H1 (cell line): Measurements from ENCODE around the gene CERKL. TPM values are rescaled to one million over a fixed set of nuclear protein-coding genes. Genes with fewer than 3 reads are reported as not detected.

Experiments
- CTCF ChIA-PET: fragments of 300-600 bp; sonication (Branson Sonifier 250); formaldehyde crosslinking; loops from one replicate; lab custom pipeline; 2021; ENCODE audit not compliant: partially characterized antibody; lab: Charles Lee
- POLR2A ChIA-PET: fragments of 300-600 bp; sonication (Branson Sonifier 250); formaldehyde crosslinking; loops from one replicate; lab custom pipeline; 2021; ENCODE audit warnings: inconsistent platforms; ENCODE audit not compliant: partially characterized antibody; lab: Charles Lee
- DNase-seq, 2 experiments: peaks; one replicate each; pipeline versions ENCODE4 v3.0.0 to v3.0.0-alpha.2; 2010 to 2022; ENCODE audit warnings: low spot score in 2 of 2, low read depth in 1 of 2, mixed read lengths in 1 of 2
- FAIRE-seq: peaks from 2 replicates; lab custom pipeline; 2011; peaks lifted over from hg19 to GRCh38; lab: Jason Lieb, UNC
- H2AFZ ChIP-seq: 2 replicates; pipeline ENCODE4 v1.8.1; 2012; ENCODE audit warnings: low read length, inconsistent platforms
- H2AK5ac ChIP-seq: 2 replicates; pipeline ENCODE4 v1.6.1; 2013; ENCODE audit warnings: low read depth, low read length
- H2BK120ac ChIP-seq: replicated peaks from 2 replicates; pipeline ENCODE3; 2013; ENCODE audit warnings: low read depth, low read length, inconsistent platforms
- H2BK12ac ChIP-seq: 2 replicates; pipeline ENCODE4 v1.6.1; 2013; ENCODE audit warnings: low read depth, low read length
- H2BK15ac ChIP-seq: 2 replicates; pipeline ENCODE4 v1.6.1; 2013; ENCODE audit warnings: low read length
- H2BK20ac ChIP-seq: 2 replicates; pipeline ENCODE4 v1.6.1; 2013; ENCODE audit warnings: low read length
- H2BK5ac ChIP-seq: 2 replicates; pipeline ENCODE4 v1.6.1; 2013; ENCODE audit warnings: low read depth, low read length
- H3K14ac ChIP-seq: 2 replicates; pipeline ENCODE4 v1.6.1; 2013; ENCODE audit warnings: inconsistent platforms; ENCODE audit not compliant: insufficient read length
- H3K18ac ChIP-seq: 2 replicates; pipeline ENCODE4 v1.6.1; 2013; ENCODE audit warnings: low read length; ENCODE audit errors: extremely low read depth
- H3K23ac ChIP-seq: 2 replicates; pipeline ENCODE4 v1.6.1; 2013; ENCODE audit warnings: inconsistent platforms; ENCODE audit not compliant: insufficient read length
- H3K23me2 ChIP-seq: 2 replicates; pipeline ENCODE4 v1.6.1; 2013; ENCODE audit warnings: low read depth, low read length
- H3K27ac ChIP-seq: 2 replicates; pipeline ENCODE4 v1.6.1; 2011; ENCODE audit warnings: low read depth, low read length, inconsistent platforms
- H3K27me3 ChIP-seq, 4 experiments: replicated peaks in 1 of 4; 1 replicate in 1 of 4; 2 replicates in 3 of 4; pipeline versions ENCODE4 v1.6.1 to v1.8.1; 2011 to 2013; ENCODE audit warnings: low read length in 3 of 4, mild to moderate bottlenecking in 3 of 4, inconsistent platforms in 2 of 4, mixed read lengths in 2 of 4, moderate library complexity in 1 of 4; ENCODE audit not compliant: control insufficient read depth in 3 of 4, insufficient read depth in 3 of 4; ENCODE audit errors: extremely low read depth in 1 of 4
- H3K36me3 ChIP-seq, 4 experiments: 2 replicates each; pipeline versions ENCODE4 v1.6.1 to v1.8.1; 2011 to 2013; ENCODE audit warnings: mild to moderate bottlenecking in 4 of 4, low read length in 3 of 4, moderate library complexity in 2 of 4, control low read depth in 1 of 4, inconsistent platforms in 1 of 4; ENCODE audit not compliant: insufficient read depth in 4 of 4, control insufficient read depth in 2 of 4
- H3K4ac ChIP-seq: replicated peaks from 2 replicates; pipeline ENCODE3; 2013; ENCODE audit warnings: low read length, low read depth, mixed read lengths, inconsistent platforms; ENCODE audit not compliant: insufficient read length
- H3K4me1 ChIP-seq, 4 experiments: replicated peaks in 1 of 4; 1 replicate in 1 of 4; 2 replicates in 3 of 4; pipeline versions ENCODE4 v1.6.1 to v1.8.1; 2011 to 2013; ENCODE audit warnings: low read length in 3 of 4, inconsistent platforms in 2 of 4, mixed read lengths in 1 of 4; ENCODE audit not compliant: insufficient read depth in 4 of 4, control insufficient read depth in 3 of 4
- H3K4me2 ChIP-seq, 2 experiments: 2 replicates each; pipeline versions ENCODE4 v1.6.1 to v1.8.1; 2011 to 2013; ENCODE audit warnings: low read depth in 2 of 2, low read length in 2 of 2, control low read depth in 1 of 2, inconsistent platforms in 1 of 2, mild to moderate bottlenecking in 1 of 2; ENCODE audit not compliant: insufficient read depth in 1 of 2
- H3K4me3 ChIP-seq, 4 experiments: fragments of 200-600, 300-600 bp in 1 of 4; sonication (generic), shearing (Covaris generic), sonication (Bioruptor Twin) in 1 of 4; 2 replicates each; pipeline versions ENCODE4 v1.5.1 to v1.8.1; 2011 to 2016; ENCODE audit warnings: low read length in 4 of 4, low read depth in 3 of 4, control low read depth in 2 of 4, inconsistent platforms in 2 of 4, mild to moderate bottlenecking in 2 of 4, mixed read lengths in 1 of 4, moderate library complexity in 1 of 4; ENCODE audit not compliant: insufficient read depth in 2 of 4; ENCODE audit errors: extremely low read depth in 1 of 4
- H3K56ac ChIP-seq: replicated peaks from 2 replicates; pipeline ENCODE3; 2013; ENCODE audit warnings: low read depth, mild to moderate bottlenecking, mixed read lengths, low read length, inconsistent platforms; ENCODE audit not compliant: insufficient read length
- H3K79me1 ChIP-seq: 2 replicates; pipeline ENCODE4 v1.6.1; 2013; ENCODE audit warnings: low read depth, low read length, control low read depth
- H3K79me2 ChIP-seq, 2 experiments: 2 replicates each; pipeline versions ENCODE4 v1.6.1 to v1.8.1; 2012 to 2013; ENCODE audit warnings: low read length in 2 of 2, mild to moderate bottlenecking in 2 of 2, inconsistent platforms in 1 of 2; ENCODE audit not compliant: insufficient read depth in 2 of 2, control insufficient read depth in 1 of 2
- H3K9ac ChIP-seq, 4 experiments: replicated peaks in 1 of 4; 1 replicate in 1 of 4; 2 replicates in 3 of 4; pipeline versions ENCODE4 v1.6.1 to v1.8.1; 2011 to 2013; ENCODE audit warnings: low read depth in 3 of 4, low read length in 3 of 4, control low read depth in 2 of 4, mild to moderate bottlenecking in 2 of 4, moderate library complexity in 2 of 4, inconsistent platforms in 1 of 4; ENCODE audit errors: extremely low read depth in 1 of 4
- H3K9me3 ChIP-seq, 2 experiments: 2 replicates each; pipeline versions ENCODE4 v1.6.1 to v1.8.1; 2012 to 2013; ENCODE audit warnings: mild to moderate bottlenecking in 2 of 2, moderate library complexity in 2 of 2, control low read depth in 1 of 2, inconsistent platforms in 1 of 2, low read depth in 1 of 2, low read length in 1 of 2, mixed read lengths in 1 of 2; ENCODE audit not compliant: insufficient read depth in 2 of 2
- H4K20me1 ChIP-seq, 2 experiments: replicated peaks in 1 of 2; 2 replicates each; pipeline versions ENCODE3 to v1.8.1; 2011 to 2013; ENCODE audit warnings: inconsistent platforms in 2 of 2, low read length in 2 of 2, mild to moderate bottlenecking in 1 of 2; ENCODE audit not compliant: insufficient read depth in 2 of 2, control insufficient read depth in 1 of 2
- H4K5ac ChIP-seq: 2 replicates; pipeline ENCODE4 v1.6.1; 2013; ENCODE audit warnings: low read length, low read depth, mixed read lengths, inconsistent platforms; ENCODE audit not compliant: insufficient read length
- H4K8ac ChIP-seq: 2 replicates; pipeline ENCODE4 v1.8.0; 2013; ENCODE audit warnings: mild to moderate bottlenecking, moderate library complexity, low read length, inconsistent platforms; ENCODE audit not compliant: insufficient read depth; ENCODE audit errors: extremely low read depth
- H4K91ac ChIP-seq: replicated peaks from 2 replicates; pipeline ENCODE3; 2013; ENCODE audit warnings: low read length, mixed read lengths, inconsistent platforms; ENCODE audit not compliant: insufficient read length
- ASH2L ChIP-seq: fragments of 200-600, 300-600 bp; sonication (generic); IDR thresholded peaks from one replicate; pipeline ENCODE4 v1.7.1; 2017; ENCODE audit warnings: low read length
- BRCA1 ChIP-seq: IDR thresholded peaks from 2 replicates; pipeline ENCODE4 v1.6.1; 2012; ENCODE audit warnings: low read depth, low read length, improper control_type of control experiment
- CHD1 ChIP-seq: IDR thresholded peaks from 2 replicates; pipeline ENCODE4 v1.6.1; 2012; ENCODE audit warnings: low read depth, low read length, improper control_type of control experiment
- FOSL1 ChIP-seq: IDR thresholded peaks from 2 replicates; pipeline ENCODE4 v1.6.1; 2011; ENCODE audit warnings: mild to moderate bottlenecking, low read depth, low read length, moderate library complexity; ENCODE audit not compliant: insufficient read depth
- JUN ChIP-seq: IDR thresholded peaks from 2 replicates; pipeline ENCODE4 v1.6.1; 2011; ENCODE audit warnings: low read depth, mild to moderate bottlenecking, improper control_type of control experiment, low read length
- MAFK ChIP-seq: IDR thresholded peaks from 2 replicates; pipeline ENCODE4 v1.6.1; 2012; ENCODE audit warnings: low read depth, mild to moderate bottlenecking, improper control_type of control experiment, low read length
- POLR2A ChIP-seq, 2 experiments: IDR thresholded peaks; 1 replicate in 1 of 2; 2 replicates in 1 of 2; pipeline ENCODE4 v1.6.1; 2011; ENCODE audit warnings: low read depth in 2 of 2, low read length in 2 of 2, mild to moderate bottlenecking in 2 of 2; ENCODE audit errors: control extremely low read depth in 1 of 2
- RFX5 ChIP-seq: IDR thresholded peaks from 2 replicates; pipeline ENCODE4 v1.6.1; 2011; ENCODE audit warnings: low read depth, low read length, improper control_type of control experiment, borderline replicate concordance
- SIX5 ChIP-seq: IDR thresholded peaks from 2 replicates; pipeline ENCODE4 v1.6.1; 2011; ENCODE audit warnings: mild to moderate bottlenecking, low read depth, low read length
- ZNF274 ChIP-seq: IDR thresholded peaks from 2 replicates; pipeline ENCODE4 v1.7.0; 2012; ENCODE audit warnings: low read length, borderline replicate concordance; ENCODE audit errors: extremely low read depth
- WGBS, 2 experiments: shearing (Covaris generic) in 1 of 2; methylation state at CpG; one replicate each; pipeline versions ENCODE4 v1.1.6 to v1.1.7; 2013 to 2015; ENCODE audit warnings: low lambda C conversion rate in 2 of 2, mixed read lengths in 2 of 2, inconsistent platforms in 1 of 2, low coverage in 1 of 2, missing lambda C conversion rate in 1 of 2; ENCODE audit not compliant: insufficient replicate concordance in 2 of 2, insufficient coverage in 1 of 2, insufficient read length in 1 of 2; ENCODE audit errors: extremely low coverage in 1 of 2, missing lambda C conversion rate in 1 of 2; 5-methylcytosine and 5-hydroxymethylcytosine counted together
- polyA plus RNA-seq, 7 experiments: library from polyadenylated mRNA; depleted of rRNA in 3 of 7; stranded (reverse) in 5 of 7; unstranded in 2 of 7; fragments of >200 nt in 5 of 7; fragments of 200-250 nt in 2 of 7; gene quantifications; 1 replicate in 5 of 7; 2 replicates in 1 of 7; 4 replicates in 1 of 7; pipeline versions ENCODE4 v1.2.1 to v1.2.3, GENCODE V29; 2011 to 2013; ENCODE audit warnings: missing spikeins in 2 of 7, mixed read lengths in 2 of 7
- total RNA-seq: library from RNA; stranded (reverse); fragmentation: NEBNext Ultra II Directional; extraction: Animal tissue kit (Norgen Biotek cat#: 25700); gene quantifications from 2 replicates; pipeline ENCODE4 v1.2.1, GENCODE V29; 2021

Gene CERKL
- total and polyA plus RNA-seq, 2 of the 8 experiments (the other 6 are each of a cell fraction or from before 2014, with no cell fraction given), result 0.05 TPM; not detected in 1

DNA sequence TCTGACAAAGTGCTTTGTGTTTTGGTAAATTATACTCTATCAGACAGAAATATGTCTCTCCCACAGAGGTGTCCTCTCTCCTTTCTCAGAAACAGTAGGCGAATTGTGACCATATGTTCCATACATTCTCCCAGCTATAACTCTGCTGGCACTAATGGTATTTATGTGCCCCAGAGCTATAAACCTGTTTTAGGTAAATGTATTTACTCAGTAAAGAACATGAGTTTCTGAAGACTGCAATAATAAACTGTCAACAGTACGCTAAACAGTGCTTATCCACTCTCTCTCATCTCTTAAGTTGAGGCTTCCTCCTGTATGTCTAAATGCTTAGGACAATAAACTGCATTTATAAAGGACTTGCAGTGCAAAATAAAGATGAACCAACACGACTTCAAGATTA, 141.2 kb downstream of the CERKL start:
- H3K36me3 ChIP-seq, result no peaks in the 10 kb centered on the region
- H2AK5ac ChIP-seq, result no peak overlapping the region
- POLR2A ChIA-PET, result no interaction called here
- WGBS, 2 experiments, result 64% methylated on average over 3 of the region's 3 CpGs; no CpG with 5 or more reads in 1 of the 2 experiments
- no peak overlapping the region for H3K18ac ChIP-seq
- H2BK20ac ChIP-seq, result no peak overlapping the region
- no peak for DNase-seq
- H2BK12ac ChIP-seq, result no peak overlapping the region
- no peak overlapping the region for H2AFZ ChIP-seq
- no peak overlapping the region for H2BK5ac ChIP-seq
- H3K4me1 ChIP-seq, result 0 out of 7 replicates have a peak, but pooled peaks cover 0 to 3% (median 0%) of the 10 kb centered on the region in 4 experiments
- TF ChIP-seq ASH2L, result no peak
- no peak for TF ChIP-seq RFX5
- TF ChIP-seq BRCA1, result no peak
- no peak for TF ChIP-seq CHD1
- TF ChIP-seq JUN, result no peak
- TF ChIP-seq SIX5, result no peak
- no peak for TF ChIP-seq ZNF274
- TF ChIP-seq FOSL1, result no peak
- no peak for TF ChIP-seq POLR2A (IDR thresholded peaks at IDR 0.05; ENCODE audit: control extremely low read depth in 1 of 2, low read depth in 2 of 2, low read length in 2 of 2)
- TF ChIP-seq MAFK, result no peak
- TF ChIP-seq, all 59 proteins: peak for 0
- Histone ChIP-seq H3K56ac (no peak overlapping the region), H3K79me1 (no peaks in the 10 kb centered on the region), H3K27ac (no peak overlapping the region), H3K4me2 (no peak overlapping the region), H3K4ac (no peak overlapping the region), H4K20me1 (no peaks in the 10 kb centered on the region), H4K8ac (no peak overlapping the region), H3K14ac (no peak overlapping the region), H3K9me3 (no peaks in the 10 kb centered on the region), H4K5ac (no peak overlapping the region), H3K9ac (no peak overlapping the region), H4K91ac (no peak overlapping the region), H3K4me3 (no peak overlapping the region), H2BK120ac (no peak overlapping the region), H2BK15ac (no peak overlapping the region), H3K23ac (no peak overlapping the region), H3K27me3 (no peaks in the 10 kb centered on the region), H3K23me2 (no peaks in the 10 kb centered on the region), H3K79me2 (no peaks in the 10 kb centered on the region)
- CTCF ChIA-PET, result interaction anchor here (1.6 kb wide), 1 partner anchor 14 kb away, joined by 3 read pairs; no protein-coding TSS in a partner anchor
- FAIRE-seq, result no peak
